ENCODE results near the gene SORCS2. TPM values are rescaled to one million over a fixed set of nuclear protein-coding genes. Genes with fewer than 3 reads are reported as not detected.

Gene SORCS2
- total and polyA plus RNA-seq, 12 donors: 0.25 to 5.4 (median 2.2) TPM

DNA sequence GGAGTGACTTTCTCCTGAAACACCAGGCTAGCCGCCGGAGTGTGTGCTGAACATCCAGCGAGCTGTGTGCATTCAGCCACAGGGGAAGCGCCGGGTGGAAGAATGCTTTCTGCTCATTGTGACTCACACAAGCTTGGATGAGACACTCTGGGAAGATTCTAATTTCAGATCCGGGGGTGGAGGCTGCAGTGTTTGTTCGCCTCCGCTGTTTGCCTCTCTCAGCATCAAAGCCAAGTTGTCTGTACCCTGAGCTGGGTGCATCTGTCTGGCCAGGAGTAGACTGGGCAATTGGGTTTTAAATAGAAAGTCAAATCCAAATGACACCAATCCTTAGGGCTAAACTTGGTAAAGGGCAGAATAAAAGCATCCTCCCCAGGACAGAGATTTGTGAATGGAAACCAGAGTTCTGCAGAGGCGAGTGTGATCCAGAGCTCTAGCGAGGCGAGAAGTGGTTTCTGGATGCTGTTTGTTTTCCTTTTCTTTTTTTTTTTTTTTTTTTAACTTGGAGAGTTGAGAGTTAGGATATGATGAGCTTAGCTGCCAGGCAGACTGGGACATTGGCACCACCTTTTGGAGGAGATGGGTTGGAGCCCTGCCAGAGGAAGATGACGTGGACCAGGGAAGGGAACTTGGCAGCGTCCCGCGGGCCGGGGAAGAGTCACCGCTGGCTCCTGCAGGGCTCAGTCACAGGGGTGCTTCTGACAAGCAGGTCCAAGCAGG is 438.4 kb downstream of the SORCS2 start:
- Histone ChIP-seq H3K27me3 (peaks cover 0 to 27% (median 16%) of the 10 kb centered on the region in 7 donors), H3K27ac (peak overlapping the region in 5 of 10 donors; percentile 8 to 56 (median 39)), H3K4me1 (peaks cover 6 to 42% (median 23%) of the 10 kb centered on the region in 9 donors), H3K9me3 (no peaks in the 10 kb centered on the region), H3K4me3 (peak overlapping the region in 1 of 10 donors; percentile 3), H3K36me3 (no peaks in the 10 kb centered on the region)
- TF ChIP-seq, protein P1, sequence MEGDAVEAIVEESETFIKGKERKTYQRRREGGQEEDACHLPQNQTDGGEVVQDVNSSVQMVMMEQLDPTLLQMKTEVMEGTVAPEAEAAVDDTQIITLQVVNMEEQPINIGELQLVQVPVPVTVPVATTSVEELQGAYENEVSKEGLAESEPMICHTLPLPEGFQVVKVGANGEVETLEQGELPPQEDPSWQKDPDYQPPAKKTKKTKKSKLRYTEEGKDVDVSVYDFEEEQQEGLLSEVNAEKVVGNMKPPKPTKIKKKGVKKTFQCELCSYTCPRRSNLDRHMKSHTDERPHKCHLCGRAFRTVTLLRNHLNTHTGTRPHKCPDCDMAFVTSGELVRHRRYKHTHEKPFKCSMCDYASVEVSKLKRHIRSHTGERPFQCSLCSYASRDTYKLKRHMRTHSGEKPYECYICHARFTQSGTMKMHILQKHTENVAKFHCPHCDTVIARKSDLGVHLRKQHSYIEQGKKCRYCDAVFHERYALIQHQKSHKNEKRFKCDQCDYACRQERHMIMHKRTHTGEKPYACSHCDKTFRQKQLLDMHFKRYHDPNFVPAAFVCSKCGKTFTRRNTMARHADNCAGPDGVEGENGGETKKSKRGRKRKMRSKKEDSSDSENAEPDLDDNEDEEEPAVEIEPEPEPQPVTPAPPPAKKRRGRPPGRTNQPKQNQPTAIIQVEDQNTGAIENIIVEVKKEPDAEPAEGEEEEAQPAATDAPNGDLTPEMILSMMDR (IDR thresholded peaks at IDR 0.05): no peak
- DNase-seq (peak; percentile 74 to 87), ATAC-seq (peak; percentile 68 to 92 (median 78))
- intact Hi-C loops (cut with DNase I): loop anchor here in 1 of 10 donors (5.0 kb wide), 1 partner anchor 113 kb away; no protein-coding TSS in a partner anchor
- WGBS, 2 donors: 17 to 19% methylated on average over 17 of the region's 17 CpGs

- intact Hi-C loops (cut with DNase I): loop anchor here in 1 of 10 donors (5.0 kb wide), 1 partner anchor 114 kb away; no protein-coding TSS in a partner anchor
- H3K4me3 ChIP-seq: no peak overlapping the region
- peak in 1 of 8 donors; percentile 39 for ATAC-seq
Observed at GRCh38 chr4:7631288-7632014, 439.1 kb downstream of the SORCS2 start.

GRCh38 chr4:7632341-7632740 is 440.0 kb downstream of the SORCS2 start:
- ATAC-seq (peak in 6 of 8 donors; percentile 11 to 56 (median 46)), DNase-seq (no peak)
- TF ChIP-seq, protein P1 (IDR thresholded peaks at IDR 0.05): no peak
- H3K9me3 ChIP-seq: no peaks in the 10 kb centered on the region
- H3K27ac ChIP-seq: no peak overlapping the region
- no peak overlapping the region for H3K4me3 ChIP-seq
- 13 to 35% methylated on average over 12 of the region's 12 CpGs for WGBS, 2 donors
- peaks cover 0 to 29% (median 22%) of the 10 kb centered on the region in 7 donors for H3K27me3 ChIP-seq
- peaks cover 6 to 46% (median 23%) of the 10 kb centered on the region in 9 donors for H3K4me1 ChIP-seq
- intact Hi-C loops (cut with DNase I): loop anchor here in 1 of 10 donors (5.0 kb wide), 1 partner anchor 115 kb away; no protein-coding TSS in a partner anchor
- no peaks in the 10 kb centered on the region for H3K36me3 ChIP-seq

More at GRCh38 chr4:7631288-7632014, 439.1 kb downstream of the SORCS2 start:
- H3K9me3 ChIP-seq: no peaks in the 10 kb centered on the region
- no peaks in the 10 kb centered on the region for H3K36me3 ChIP-seq
- peaks cover 0 to 27% (median 17%) of the 10 kb centered on the region in 7 donors for H3K27me3 ChIP-seq
- peak overlapping the region in 4 of 10 donors; percentile 8 to 39 (median 26) for H3K27ac ChIP-seq
- TF ChIP-seq, protein P1 (IDR thresholded peaks at IDR 0.05): no peak
- WGBS, 2 donors: 20 to 22% methylated on average over 10 of the region's 10 CpGs
- peaks cover 6 to 46% (median 23%) of the 10 kb centered on the region in 9 donors for H3K4me1 ChIP-seq
- DNase-seq: no peak

DNA sequence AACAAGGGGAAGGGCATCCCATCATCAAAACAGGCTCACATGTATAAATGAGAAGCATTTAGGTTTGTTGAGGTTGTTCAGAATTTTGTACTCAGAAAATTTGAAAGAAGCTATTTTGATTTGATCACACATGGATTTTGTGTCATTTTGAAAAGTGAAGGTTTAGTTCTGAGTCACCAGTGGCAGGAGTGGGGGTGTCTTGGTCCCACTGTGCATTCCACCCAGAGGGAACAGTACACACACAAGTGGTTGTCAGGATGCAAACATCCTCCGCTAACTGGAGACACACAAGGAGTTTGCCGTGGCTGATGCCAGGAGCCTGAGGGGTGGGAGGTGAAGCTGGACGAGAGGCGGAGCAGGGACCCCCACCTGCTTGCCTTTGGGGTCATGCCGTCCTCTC is 440.6 kb downstream of the SORCS2 start:
- intact Hi-C loops (cut with DNase I): loop anchor here in 1 of 10 donors (5.0 kb wide), 1 partner anchor 116 kb away; no protein-coding TSS in a partner anchor
- DNase-seq: no peak
- 82 to 83% methylated on average over 5 of the region's 5 CpGs for WGBS, 2 donors

More for the DNA sequence above, 440.6 kb downstream of the SORCS2 start:
- no peak overlapping the region for H3K4me3 ChIP-seq
- no peak overlapping the region for H3K27ac ChIP-seq
- H3K4me1 ChIP-seq: peaks cover 6 to 47% (median 23%) of the 10 kb centered on the region in 9 donors
- peaks cover 0 to 29% (median 26%) of the 10 kb centered on the region in 7 donors for H3K27me3 ChIP-seq
- ATAC-seq: no peak
- H3K36me3 ChIP-seq: no peaks in the 10 kb centered on the region
- H3K9me3 ChIP-seq: no peaks in the 10 kb centered on the region
- TF ChIP-seq, protein P1 (IDR thresholded peaks at IDR 0.05): no peak
